ENCODE results near the gene HCN1. TPM values are rescaled to one million over a fixed set of nuclear protein-coding genes. Genes with fewer than 3 reads are reported as not detected.

HCN1 gene
- total and polyA plus RNA-seq, 2 of the 8 experiments (the other 6 are each of a cell fraction or from before 2014, with no cell fraction given) = 1.1 to 6.7 TPM

- no peak overlapping the region for H4K5ac ChIP-seq (ENCODE audit: insufficient read length, low read depth, low read length)
- no peak overlapping the region for H4K91ac ChIP-seq (replicated peaks; ENCODE audit: insufficient read length, low read length)
- H2BK15ac ChIP-seq (ENCODE audit: low read length) = no peak overlapping the region
- no peak overlapping the region for H2BK5ac ChIP-seq (ENCODE audit: low read depth, low read length)
- no peak overlapping the region for H2BK12ac ChIP-seq (ENCODE audit: low read depth, low read length)
- no peak overlapping the region for H3K4me2 ChIP-seq (ENCODE audit: insufficient read depth in 1 of 2, low read depth in 2 of 2, low read length in 2 of 2)
- no peak overlapping the region for H3K9ac ChIP-seq (replicated peaks in 1 of 4; ENCODE audit: extremely low read depth in 1 of 4, low read depth in 3 of 4, low read length in 3 of 4)
- H3K14ac ChIP-seq (ENCODE audit: insufficient read length) = no peak overlapping the region
- no peak for FAIRE-seq
- no peaks in the 10 kb centered on the region for H3K79me2 ChIP-seq (ENCODE audit: control insufficient read depth in 1 of 2, insufficient read depth in 2 of 2, low read length in 2 of 2)
- no peak overlapping the region for H3K56ac ChIP-seq (replicated peaks; ENCODE audit: insufficient read length, low read depth, low read length)
- no peak overlapping the region for H4K8ac ChIP-seq (ENCODE audit: extremely low read depth, insufficient read depth, low read length)
- H3K36me3 ChIP-seq (ENCODE audit: control insufficient read depth in 2 of 4, insufficient read depth in 4 of 4, low read length in 3 of 4) = no peaks in the 10 kb centered on the region
- no peak overlapping the region for H3K23ac ChIP-seq (ENCODE audit: insufficient read length)
- H2AFZ ChIP-seq (ENCODE audit: low read length) = no peak overlapping the region
- H3K27me3 ChIP-seq (replicated peaks in 1 of 4; ENCODE audit: control insufficient read depth in 3 of 4, extremely low read depth in 1 of 4, insufficient read depth in 3 of 4, low read length in 3 of 4) = no peaks in the 10 kb centered on the region
- no peaks in the 10 kb centered on the region for H3K4me1 ChIP-seq (replicated peaks in 1 of 4; ENCODE audit: control insufficient read depth in 3 of 4, insufficient read depth in 4 of 4, low read length in 3 of 4)
- H3K4ac ChIP-seq (replicated peaks; ENCODE audit: insufficient read length, low read depth, low read length) = no peak overlapping the region
- no peak overlapping the region for H3K4me3 ChIP-seq (ENCODE audit: extremely low read depth in 1 of 4, insufficient read depth in 2 of 4, low read depth in 3 of 4, low read length in 4 of 4)
- no peaks in the 10 kb centered on the region for H3K9me3 ChIP-seq (ENCODE audit: insufficient read depth in 2 of 2, low read depth in 1 of 2, low read length in 1 of 2)
- CTCF ChIA-PET (ENCODE audit: partially characterized antibody) = interaction anchor here (1.2 kb wide), 1 partner anchor 297 kb away, joined by 3 read pairs; no protein-coding TSS in a partner anchor
- H3K27ac ChIP-seq (ENCODE audit: low read depth, low read length) = no peak overlapping the region
- H2BK20ac ChIP-seq (ENCODE audit: low read length) = no peak overlapping the region
- H3K23me2 ChIP-seq (ENCODE audit: low read depth, low read length) = no peaks in the 10 kb centered on the region
- H3K79me1 ChIP-seq (ENCODE audit: low read depth, low read length) = no peaks in the 10 kb centered on the region
- H2BK120ac ChIP-seq (replicated peaks; ENCODE audit: low read depth, low read length) = no peak overlapping the region
- POLR2A ChIA-PET (ENCODE audit: partially characterized antibody) = no interaction called here
- no peak overlapping the region for H3K18ac ChIP-seq (ENCODE audit: extremely low read depth, low read length)
- DNase-seq (ENCODE audit: low read depth in 1 of 2, low spot score in 2 of 2) = no peak
- H4K20me1 ChIP-seq (replicated peaks in 1 of 2; ENCODE audit: control insufficient read depth in 1 of 2, insufficient read depth in 2 of 2, low read length in 2 of 2) = no peaks in the 10 kb centered on the region
- no peak overlapping the region for H2AK5ac ChIP-seq (ENCODE audit: low read depth, low read length)
- TF ChIP-seq NRF1 (IDR thresholded peaks at IDR 0.05; ENCODE audit: low read depth, low read length) (no peak), TCF12 (IDR thresholded peaks at IDR 0.05; ENCODE audit: low read depth, low read length) (no peak), HDAC6 (IDR thresholded peaks at IDR 0.05; ENCODE audit: low read depth, low read length) (no peak), KDM1A (IDR thresholded peaks at IDR 0.05; ENCODE audit: borderline replicate concordance, low read length) (no peak), MAX (IDR thresholded peaks at IDR 0.05) (no peak), SP1 (IDR thresholded peaks at IDR 0.05; ENCODE audit: low read depth, low read length) (no peak), EZH2 (IDR thresholded peaks at IDR 0.05; ENCODE audit: low read depth, low read length, severe bottlenecking) (no peak), FOSL1 (IDR thresholded peaks at IDR 0.05; ENCODE audit: insufficient read depth, low read depth, low read length) (no peak), CTBP2 (IDR thresholded peaks at IDR 0.05; ENCODE audit: borderline replicate concordance, insufficient read depth, insufficient read length, low read length) (no peak), CEBPB (IDR thresholded peaks at IDR 0.05; ENCODE audit: low read depth, low read length) (no peak)
- TF ChIP-seq, protein P1, sequence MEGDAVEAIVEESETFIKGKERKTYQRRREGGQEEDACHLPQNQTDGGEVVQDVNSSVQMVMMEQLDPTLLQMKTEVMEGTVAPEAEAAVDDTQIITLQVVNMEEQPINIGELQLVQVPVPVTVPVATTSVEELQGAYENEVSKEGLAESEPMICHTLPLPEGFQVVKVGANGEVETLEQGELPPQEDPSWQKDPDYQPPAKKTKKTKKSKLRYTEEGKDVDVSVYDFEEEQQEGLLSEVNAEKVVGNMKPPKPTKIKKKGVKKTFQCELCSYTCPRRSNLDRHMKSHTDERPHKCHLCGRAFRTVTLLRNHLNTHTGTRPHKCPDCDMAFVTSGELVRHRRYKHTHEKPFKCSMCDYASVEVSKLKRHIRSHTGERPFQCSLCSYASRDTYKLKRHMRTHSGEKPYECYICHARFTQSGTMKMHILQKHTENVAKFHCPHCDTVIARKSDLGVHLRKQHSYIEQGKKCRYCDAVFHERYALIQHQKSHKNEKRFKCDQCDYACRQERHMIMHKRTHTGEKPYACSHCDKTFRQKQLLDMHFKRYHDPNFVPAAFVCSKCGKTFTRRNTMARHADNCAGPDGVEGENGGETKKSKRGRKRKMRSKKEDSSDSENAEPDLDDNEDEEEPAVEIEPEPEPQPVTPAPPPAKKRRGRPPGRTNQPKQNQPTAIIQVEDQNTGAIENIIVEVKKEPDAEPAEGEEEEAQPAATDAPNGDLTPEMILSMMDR (IDR thresholded peaks at IDR 0.05; ENCODE audit: control extremely low read depth in 1 of 3, insufficient read depth in 1 of 3, low read depth in 1 of 3, low read length in 3 of 3) = no peak
These were observed 360.8 kb downstream of the HCN1 start for GRCh38 chr5:45335346-45335745.

Data from H1 (cell line).